Measurements from ENCODE around the gene ORC6. TPM values are rescaled to one million over a fixed set of nuclear protein-coding genes. Genes with fewer than 3 reads are reported as not detected.

Gene ORC6
- total and polyA plus RNA-seq, 2 donors from 2014 or later, result 0.94 to 1.5 TPM

GRCh38 chr16:46714797-46715591, 25.5 kb downstream of the ORC6 start:
- no peak for TF ChIP-seq CTCF (IDR thresholded peaks at IDR 0.05; ENCODE audit: borderline replicate concordance, extremely low read depth, insufficient read depth)
- Histone ChIP-seq H3K27me3 (ENCODE audit: control insufficient read depth, insufficient read depth, low read length) (no peaks in the 10 kb centered on the region), H3K4me1 (ENCODE audit: control insufficient read depth in 2 of 3, insufficient read depth in 2 of 3, low read depth in 1 of 3, low read length in 3 of 3) (no peaks in the 10 kb centered on the region), H3K36me3 (ENCODE audit: control insufficient read depth in 2 of 3, insufficient read depth in 3 of 3, low read length in 3 of 3) (no peaks in the 10 kb centered on the region), H3K4me3 (ENCODE audit: low read length in 3 of 3) (no peak overlapping the region), H3K27ac (ENCODE audit: low read depth in 2 of 2, low read length in 2 of 2) (no peak overlapping the region), H3K9me3 (ENCODE audit: control insufficient read depth in 2 of 3, insufficient read depth in 1 of 3, low read length in 3 of 3) (no peaks in the 10 kb centered on the region), H3K9ac (ENCODE audit: low read length in 3 of 3) (no peak overlapping the region)
- intact Hi-C loops (cut with DNase I), result no loop called here
- no peak for FAIRE-seq
- no peak for DNase-seq

DNA sequence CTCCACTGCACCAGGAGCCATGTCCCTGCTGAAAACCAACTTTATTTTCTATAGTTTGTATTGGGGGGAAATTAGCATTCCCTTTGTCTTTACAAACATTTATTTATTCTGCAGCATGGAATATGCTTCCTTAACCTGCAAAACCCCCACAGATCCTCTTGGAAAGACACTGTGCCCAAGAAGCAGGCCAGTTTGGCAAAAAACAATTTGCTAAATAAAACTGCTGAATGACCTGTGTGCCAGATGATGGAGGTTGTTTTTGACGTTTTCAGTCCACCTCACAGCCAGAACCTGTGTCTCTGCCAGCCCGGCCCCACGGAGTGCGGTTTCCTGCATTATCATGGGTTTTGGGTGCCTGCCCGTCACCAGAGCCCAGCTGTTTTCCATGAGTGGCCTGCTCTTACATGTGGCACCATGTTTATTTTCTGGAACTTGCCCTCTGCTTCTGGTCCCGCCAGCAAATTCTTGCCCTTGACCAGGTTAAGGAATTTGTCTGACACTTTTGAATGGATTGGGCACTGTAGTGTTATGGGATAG, 26.4 kb downstream of the ORC6 start:
- DNase-seq, result no peak
- Histone ChIP-seq H3K27ac (ENCODE audit: low read depth in 2 of 2, low read length in 2 of 2) (no peak overlapping the region), H3K9me3 (ENCODE audit: control insufficient read depth in 2 of 3, insufficient read depth in 1 of 3, low read length in 3 of 3) (no peaks in the 10 kb centered on the region), H3K36me3 (ENCODE audit: control insufficient read depth in 2 of 3, insufficient read depth in 3 of 3, low read length in 3 of 3) (no peaks in the 10 kb centered on the region), H3K4me3 (ENCODE audit: low read length in 3 of 3) (no peak overlapping the region), H3K9ac (ENCODE audit: low read length in 3 of 3) (no peak overlapping the region), H3K4me1 (ENCODE audit: control insufficient read depth in 2 of 3, insufficient read depth in 2 of 3, low read depth in 1 of 3, low read length in 3 of 3) (no peaks in the 10 kb centered on the region), H3K27me3 (ENCODE audit: control insufficient read depth, insufficient read depth, low read length) (no peaks in the 10 kb centered on the region)
- intact Hi-C loops (cut with DNase I), result no loop called here
- FAIRE-seq, result no peak
- no peak for TF ChIP-seq CTCF (IDR thresholded peaks at IDR 0.05; ENCODE audit: borderline replicate concordance, extremely low read depth, insufficient read depth)

GRCh38 chr16:46717692-46718091, 28.2 kb downstream of the ORC6 start:
- no peak for FAIRE-seq
- H3K27me3 ChIP-seq (ENCODE audit: control insufficient read depth, insufficient read depth, low read length), result no peaks in the 10 kb centered on the region
- no peak for TF ChIP-seq CTCF (IDR thresholded peaks at IDR 0.05; ENCODE audit: borderline replicate concordance, extremely low read depth, insufficient read depth)
- no peaks in the 10 kb centered on the region for H3K4me1 ChIP-seq (ENCODE audit: control insufficient read depth in 2 of 3, insufficient read depth in 2 of 3, low read depth in 1 of 3, low read length in 3 of 3)
- no peak for DNase-seq
- intact Hi-C loops (cut with DNase I), result no loop called here
- no peak overlapping the region for H3K4me3 ChIP-seq (ENCODE audit: low read length in 3 of 3)
- no peak overlapping the region for H3K27ac ChIP-seq (ENCODE audit: low read depth in 2 of 2, low read length in 2 of 2)
- no peaks in the 10 kb centered on the region for H3K36me3 ChIP-seq (ENCODE audit: control insufficient read depth in 2 of 3, insufficient read depth in 3 of 3, low read length in 3 of 3)
- H3K9me3 ChIP-seq (ENCODE audit: control insufficient read depth in 2 of 3, insufficient read depth in 1 of 3, low read length in 3 of 3), result no peaks in the 10 kb centered on the region
- no peak overlapping the region for H3K9ac ChIP-seq (ENCODE audit: low read length in 3 of 3)
